T1000 (cell line): ENCODE results near the gene P2RX2.
"Not testable (repeated sequence)": the region's sequence is repeated elsewhere in the genome, so short reads cannot be mapped to it uniquely, and the experiment has no call there.

Source experiments
- DNase-seq: peaks from one replicate; lab custom pipeline; 2025; ENCODE audit warnings: mixed read lengths; lab: John Stamatoyannopoulos, UW

The P2RX2 gene

GRCh38 chr12:132583736-132584135 is 34.8 kb upstream of the P2RX2 start:
- no peak for DNase-seq

- no peak for DNase-seq
These were observed 34.1 kb upstream of the P2RX2 start for GRCh38 chr12:132584429-132584828.

- no peak for DNase-seq
These were observed 33.4 kb upstream of the P2RX2 start for GRCh38 chr12:132585177-132585576.

GRCh38 chr12:132586929-132587328 is 31.6 kb upstream of the P2RX2 start:
- no peak for DNase-seq

GRCh38 chr12:132587781-132588180 is 30.8 kb upstream of the P2RX2 start:
- DNase-seq, result no peak

GRCh38 chr12:132588319-132588718 is 30.3 kb upstream of the P2RX2 start:
- DNase-seq, result no peak

- DNase-seq, result no peak
These were observed 29.5 kb upstream of the P2RX2 start for GRCh38 chr12:132588821-132589669.

GRCh38 chr12:132591107-132591935 is 27.3 kb upstream of the P2RX2 start:
- DNase-seq, result no peak

GRCh38 chr12:132592282-132592970 is 26.1 kb upstream of the P2RX2 start:
- DNase-seq, result no peak

GRCh38 chr12:132593071-132593470 is 25.5 kb upstream of the P2RX2 start:
- no peak for DNase-seq

GRCh38 chr12:132593521-132593920 is 25.1 kb upstream of the P2RX2 start:
- no peak for DNase-seq

- DNase-seq, result peak; percentile 76
These were observed 24.6 kb upstream of the P2RX2 start for GRCh38 chr12:132593938-132594358.

- DNase-seq, result no peak
These were observed 23.4 kb upstream of the P2RX2 start for GRCh38 chr12:132595183-132595582.

GRCh38 chr12:132596016-132596415 is 22.6 kb upstream of the P2RX2 start:
- peak; percentile 18 for DNase-seq

GRCh38 chr12:132597333-132598316 is 21.0 kb upstream of the P2RX2 start:
- no peak for DNase-seq

GRCh38 chr12:132599502-132599901 is 19.1 kb upstream of the P2RX2 start:
- not testable (repeated sequence) for DNase-seq

- no peak for DNase-seq
These were observed 18.2 kb upstream of the P2RX2 start for GRCh38 chr12:132600048-132601032.

GRCh38 chr12:132601171-132601883 is 17.2 kb upstream of the P2RX2 start:
- no peak for DNase-seq

- DNase-seq, result no peak
These were observed 15.9 kb upstream of the P2RX2 start for GRCh38 chr12:132602572-132603239.
